Loucy (cell line): Measurements from ENCODE around the gene RPS6KA1.

Experiments
- H2AFZ ChIP-seq: fragments of 200-600 bp; sonication (generic); 2 replicates; pipeline ENCODE4 v1.6.0; 2016; ENCODE audit warnings: antibody characterized with exemption, mild to moderate bottlenecking, low read length, moderate library complexity
- H3F3A ChIP-seq: fragments of 200-600 bp; 2 replicates; pipeline ENCODE4 v1.6.0; 2016; ENCODE audit warnings: antibody characterized with exemption, low read depth, mild to moderate bottlenecking
- H3K27me3 ChIP-seq: fragments of 200-600 bp; sonication (generic); 2 replicates; pipeline ENCODE4 v1.6.1; 2014; ENCODE audit warnings: low read length, mild to moderate bottlenecking; ENCODE audit not compliant: insufficient read depth, poor library complexity, severe bottlenecking
- H3K36me3 ChIP-seq: fragments of 200-600 bp; sonication (generic); 2 replicates; pipeline ENCODE4 v1.6.1; 2016; ENCODE audit warnings: low read length; ENCODE audit not compliant: insufficient read depth
- H3K4me1 ChIP-seq: fragments of 200-600 bp; sonication (generic); 2 replicates; pipeline ENCODE4 v1.5.1; 2014; ENCODE audit warnings: low read length, mild to moderate bottlenecking; ENCODE audit not compliant: insufficient read depth, poor library complexity, severe bottlenecking
- H3K4me2 ChIP-seq: fragments of 200-600 bp; sonication (generic); 2 replicates; pipeline ENCODE4 v1.6.0; 2014; ENCODE audit warnings: antibody characterized with exemption, low read length, low read depth, mild to moderate bottlenecking; ENCODE audit not compliant: poor library complexity, severe bottlenecking
- H3K4me3 ChIP-seq: fragments of 200-600 bp; sonication (generic); 2 replicates; pipeline ENCODE4 v1.5.1; 2014; ENCODE audit warnings: low read length, mild to moderate bottlenecking, mixed read lengths; ENCODE audit not compliant: poor library complexity, severe bottlenecking
- H3K79me2 ChIP-seq: fragments of 200-600 bp; sonication (generic); 2 replicates; pipeline ENCODE4 v1.6.1; 2014; ENCODE audit warnings: low read length; ENCODE audit not compliant: insufficient read depth
- H3K9ac ChIP-seq: fragments of 200-600 bp; sonication (generic); 2 replicates; pipeline ENCODE4 v1.6.0; 2014; ENCODE audit warnings: mild to moderate bottlenecking, low read depth, low read length, moderate library complexity; ENCODE audit not compliant: poor library complexity, severe bottlenecking
- H3K9me2 ChIP-seq: fragments of 200-600 bp; sonication (generic); replicated peaks from 2 replicates; pipeline ENCODE4 v1.6.1; 2016; ENCODE audit warnings: low read depth, low read length, mixed read lengths
- H3K9me3 ChIP-seq: fragments of 200-600 bp; sonication (generic); 2 replicates; pipeline ENCODE4 v1.6.1; 2014; ENCODE audit warnings: mild to moderate bottlenecking, antibody characterized with exemption, low read length, low read depth; ENCODE audit not compliant: insufficient read depth
- H4K20me1 ChIP-seq: fragments of 200-600 bp; sonication (generic); 2 replicates; pipeline ENCODE4 v1.6.0; 2014; ENCODE audit warnings: antibody characterized with exemption, low read length, mild to moderate bottlenecking; ENCODE audit not compliant: insufficient read depth, poor library complexity, severe bottlenecking
- EZH2phosphoT487 ChIP-seq: fragments of 200-600 bp; IDR thresholded peaks from 2 replicates; pipeline ENCODE4 v1.6.1; 2018; ENCODE audit warnings: antibody characterized with exemption, mild to moderate bottlenecking, moderate library complexity, borderline replicate concordance
- TF ChIP-seq, protein P1 (sequence below): fragments of 200-600 bp; sonication (generic); conservative IDR thresholded peaks from 2 replicates; pipeline ENCODE4 v1.5.1; 2014; ENCODE audit warnings: mild to moderate bottlenecking, antibody characterized with exemption, low read length

The RPS6KA1 gene

DNA sequence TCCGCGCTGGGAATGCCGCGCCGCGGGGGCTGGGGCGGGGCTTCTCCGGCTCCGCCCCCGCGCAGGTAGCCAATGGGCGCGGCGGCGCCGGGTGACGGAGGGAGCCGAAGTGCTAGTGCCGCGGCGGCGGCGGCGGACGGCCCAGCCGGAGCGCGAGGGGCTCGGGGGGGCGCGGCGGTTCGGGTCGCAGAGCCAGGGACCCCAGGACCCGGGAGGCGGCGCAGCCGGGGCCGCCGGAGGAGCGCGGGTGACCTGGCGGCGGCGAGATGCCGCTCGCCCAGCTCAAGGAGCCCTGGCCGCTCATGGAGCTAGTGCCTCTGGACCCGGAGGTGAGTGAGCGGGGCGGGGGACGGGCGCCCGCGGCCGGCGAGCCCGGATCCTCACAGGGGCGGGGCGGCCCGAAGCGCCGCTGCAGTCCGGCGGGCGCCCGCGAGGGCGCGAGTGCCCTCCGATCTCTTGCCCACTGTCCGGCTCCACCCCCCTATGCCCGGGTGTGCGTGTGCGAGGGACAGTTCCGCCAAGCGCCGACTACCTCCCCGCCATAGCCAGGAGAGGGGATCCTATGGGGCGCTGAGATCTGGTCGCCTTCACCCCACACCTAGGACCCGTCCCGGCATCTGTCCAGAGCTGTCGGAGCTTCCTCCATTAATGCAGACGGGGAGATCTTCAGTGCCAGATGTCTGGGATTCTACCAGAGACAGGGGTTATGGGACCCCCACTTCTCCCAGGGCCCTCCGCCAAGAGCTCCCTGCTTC, at the start of gene RPS6KA1:
Gene RPS6KA1, plus strand, starts transcription at position 107 of the 755 bp plus-strand sequence. Its CDS starts 160 bp downstream, at position 267.
- Histone ChIP-seq H2AFZ (peak within 1 kb of the TSS; percentile 100), H3K9me2 (no peaks in the 10 kb centered on the region), H3K4me1 (peaks cover 33% of the 10 kb centered on the region), H3K9me3 (no peaks in the 10 kb centered on the region), H3K36me3 (no peaks in the 10 kb centered on the region), H3K4me3 (peak within 1 kb of the TSS; percentile 77), H3K27me3 (no peaks in the 10 kb centered on the region), H3K79me2 (peaks cover 14% of the 10 kb centered on the region; the same call in 1 of the 2 replicates), H3K4me2 (peak within 1 kb of the TSS; percentile 90), H3K9ac (peak within 1 kb of the TSS; percentile 64), H3F3A (no peaks in the 10 kb centered on the region), H4K20me1 (peaks cover 8% of the 10 kb centered on the region)
- TF ChIP-seq EZH2phosphoT487: no peak
- TF ChIP-seq, protein P1, sequence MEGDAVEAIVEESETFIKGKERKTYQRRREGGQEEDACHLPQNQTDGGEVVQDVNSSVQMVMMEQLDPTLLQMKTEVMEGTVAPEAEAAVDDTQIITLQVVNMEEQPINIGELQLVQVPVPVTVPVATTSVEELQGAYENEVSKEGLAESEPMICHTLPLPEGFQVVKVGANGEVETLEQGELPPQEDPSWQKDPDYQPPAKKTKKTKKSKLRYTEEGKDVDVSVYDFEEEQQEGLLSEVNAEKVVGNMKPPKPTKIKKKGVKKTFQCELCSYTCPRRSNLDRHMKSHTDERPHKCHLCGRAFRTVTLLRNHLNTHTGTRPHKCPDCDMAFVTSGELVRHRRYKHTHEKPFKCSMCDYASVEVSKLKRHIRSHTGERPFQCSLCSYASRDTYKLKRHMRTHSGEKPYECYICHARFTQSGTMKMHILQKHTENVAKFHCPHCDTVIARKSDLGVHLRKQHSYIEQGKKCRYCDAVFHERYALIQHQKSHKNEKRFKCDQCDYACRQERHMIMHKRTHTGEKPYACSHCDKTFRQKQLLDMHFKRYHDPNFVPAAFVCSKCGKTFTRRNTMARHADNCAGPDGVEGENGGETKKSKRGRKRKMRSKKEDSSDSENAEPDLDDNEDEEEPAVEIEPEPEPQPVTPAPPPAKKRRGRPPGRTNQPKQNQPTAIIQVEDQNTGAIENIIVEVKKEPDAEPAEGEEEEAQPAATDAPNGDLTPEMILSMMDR: no peak

GRCh38 chr1:26482921-26483320, 46.6 kb upstream of the RPS6KA1 start:
- no peaks in the 10 kb centered on the region for H3K9me3 ChIP-seq
- H2AFZ ChIP-seq: no peak overlapping the region
- H3K4me2 ChIP-seq: no peak overlapping the region
- no peaks in the 10 kb centered on the region for H3F3A ChIP-seq
- no peaks in the 10 kb centered on the region for H3K9me2 ChIP-seq
- no peaks in the 10 kb centered on the region for H4K20me1 ChIP-seq
- no peaks in the 10 kb centered on the region for H3K79me2 ChIP-seq
- H3K36me3 ChIP-seq: no peaks in the 10 kb centered on the region
- no peak overlapping the region for H3K9ac ChIP-seq
- no peaks in the 10 kb centered on the region for H3K27me3 ChIP-seq
- H3K4me1 ChIP-seq: no peaks in the 10 kb centered on the region
- TF ChIP-seq, protein P1: no peak
- no peak for TF ChIP-seq EZH2phosphoT487
- H3K4me3 ChIP-seq: no peak overlapping the region

DNA sequence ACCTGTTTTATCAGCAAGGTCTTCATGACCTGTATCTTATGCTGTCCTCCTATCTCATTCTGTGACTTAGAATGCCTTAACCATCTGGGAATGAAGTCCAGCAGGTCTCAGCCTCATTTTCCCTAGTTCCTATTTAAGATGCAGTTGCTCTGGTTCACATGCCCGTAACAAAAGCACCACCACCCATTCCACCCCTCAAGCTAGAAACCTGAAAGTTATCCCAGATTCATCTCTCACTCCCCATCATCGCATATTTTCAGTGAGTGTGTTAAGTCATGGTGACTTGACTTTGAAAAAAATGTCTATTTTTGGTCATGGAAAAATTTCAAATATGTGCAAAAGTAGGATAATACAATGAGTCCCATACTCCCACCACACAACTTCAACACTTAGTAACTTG, 45.6 kb upstream of the RPS6KA1 start:
- Histone ChIP-seq H3K4me1 (no peaks in the 10 kb centered on the region), H3K9ac (no peak overlapping the region), H4K20me1 (no peaks in the 10 kb centered on the region), H3K4me2 (no peak overlapping the region), H3K4me3 (no peak overlapping the region), H3K79me2 (no peaks in the 10 kb centered on the region), H3K9me3 (no peaks in the 10 kb centered on the region), H3K36me3 (no peaks in the 10 kb centered on the region), H2AFZ (no peak overlapping the region), H3F3A (no peaks in the 10 kb centered on the region), H3K27me3 (no peaks in the 10 kb centered on the region), H3K9me2 (no peaks in the 10 kb centered on the region)
- no peak for TF ChIP-seq EZH2phosphoT487
- TF ChIP-seq, protein P1: no peak
